Measurements from ENCODE around the gene FGF18.

Gene FGF18

DNA sequence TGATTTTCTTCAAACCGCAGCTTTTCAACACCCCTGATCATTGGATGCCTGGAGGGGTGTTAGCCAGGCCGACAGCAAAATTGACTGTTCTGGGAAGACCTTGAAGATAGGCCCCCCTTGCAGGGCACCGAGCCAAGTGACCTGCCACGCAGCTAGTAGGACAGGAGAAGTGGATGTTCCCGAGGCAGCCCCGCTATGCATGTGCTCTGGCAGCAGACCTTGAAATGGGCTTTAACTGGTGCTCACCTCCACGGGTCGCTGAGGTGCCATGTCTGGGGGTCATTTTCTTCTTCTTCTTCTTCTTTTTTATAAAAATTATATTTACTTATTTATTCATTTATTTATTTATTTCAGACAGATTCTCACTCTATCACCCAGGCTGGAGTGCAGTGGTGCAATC lies 12.6 kb downstream of the FGF18 start:
- H3K4me3 ChIP-seq (ENCODE audit: low read depth, low read length): no peak overlapping the region
- TF ChIP-seq, protein P1, sequence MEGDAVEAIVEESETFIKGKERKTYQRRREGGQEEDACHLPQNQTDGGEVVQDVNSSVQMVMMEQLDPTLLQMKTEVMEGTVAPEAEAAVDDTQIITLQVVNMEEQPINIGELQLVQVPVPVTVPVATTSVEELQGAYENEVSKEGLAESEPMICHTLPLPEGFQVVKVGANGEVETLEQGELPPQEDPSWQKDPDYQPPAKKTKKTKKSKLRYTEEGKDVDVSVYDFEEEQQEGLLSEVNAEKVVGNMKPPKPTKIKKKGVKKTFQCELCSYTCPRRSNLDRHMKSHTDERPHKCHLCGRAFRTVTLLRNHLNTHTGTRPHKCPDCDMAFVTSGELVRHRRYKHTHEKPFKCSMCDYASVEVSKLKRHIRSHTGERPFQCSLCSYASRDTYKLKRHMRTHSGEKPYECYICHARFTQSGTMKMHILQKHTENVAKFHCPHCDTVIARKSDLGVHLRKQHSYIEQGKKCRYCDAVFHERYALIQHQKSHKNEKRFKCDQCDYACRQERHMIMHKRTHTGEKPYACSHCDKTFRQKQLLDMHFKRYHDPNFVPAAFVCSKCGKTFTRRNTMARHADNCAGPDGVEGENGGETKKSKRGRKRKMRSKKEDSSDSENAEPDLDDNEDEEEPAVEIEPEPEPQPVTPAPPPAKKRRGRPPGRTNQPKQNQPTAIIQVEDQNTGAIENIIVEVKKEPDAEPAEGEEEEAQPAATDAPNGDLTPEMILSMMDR (IDR thresholded peaks at IDR 0.05; ENCODE audit: low read depth, low read length, missing control alignments): no peak
- DNase-seq (ENCODE audit: low read depth): no peak

DNA sequence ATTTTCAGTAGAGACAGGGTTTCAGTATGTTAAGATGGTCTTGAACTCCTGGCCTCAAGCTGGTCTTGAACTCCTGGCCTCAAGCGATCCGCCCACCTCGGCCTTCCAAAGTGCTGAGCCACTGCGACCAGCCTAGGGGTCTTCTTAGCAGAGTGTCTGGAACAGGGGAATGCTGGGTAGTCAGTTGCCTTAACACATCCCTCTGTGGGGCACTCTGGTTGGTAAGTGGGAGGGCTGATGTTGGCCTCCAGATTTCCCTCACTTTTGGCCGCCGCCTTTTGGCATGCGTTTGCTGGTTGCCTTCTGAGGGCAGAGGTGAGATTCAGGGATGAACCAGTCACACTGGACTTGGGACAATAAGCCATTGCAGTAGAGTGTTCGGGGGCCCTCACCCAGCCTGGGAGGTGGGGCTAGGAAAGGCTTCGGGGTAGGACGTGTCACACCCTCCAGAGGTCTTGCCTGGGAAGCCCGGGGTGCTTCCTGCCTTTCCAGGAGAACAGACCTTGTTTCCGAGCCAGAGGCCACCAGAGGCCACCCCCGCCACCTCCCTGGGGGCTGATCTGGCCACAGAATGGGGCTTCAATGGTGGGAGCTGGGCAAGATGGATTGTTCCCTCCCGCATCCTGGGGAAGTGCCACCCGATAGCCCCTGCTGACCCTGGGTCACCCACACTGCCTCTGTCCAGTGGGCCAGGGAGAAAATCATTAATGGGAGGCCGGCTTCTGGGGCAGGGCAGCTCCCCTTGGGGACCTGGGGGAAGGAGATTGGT lies 13.3 kb downstream of the FGF18 start:
- DNase-seq (ENCODE audit: low read depth): no peak
- no peak overlapping the region for H3K4me3 ChIP-seq (ENCODE audit: low read depth, low read length)
- TF ChIP-seq, protein P1 (IDR thresholded peaks at IDR 0.05; ENCODE audit: low read depth, low read length, missing control alignments): no peak

DNA sequence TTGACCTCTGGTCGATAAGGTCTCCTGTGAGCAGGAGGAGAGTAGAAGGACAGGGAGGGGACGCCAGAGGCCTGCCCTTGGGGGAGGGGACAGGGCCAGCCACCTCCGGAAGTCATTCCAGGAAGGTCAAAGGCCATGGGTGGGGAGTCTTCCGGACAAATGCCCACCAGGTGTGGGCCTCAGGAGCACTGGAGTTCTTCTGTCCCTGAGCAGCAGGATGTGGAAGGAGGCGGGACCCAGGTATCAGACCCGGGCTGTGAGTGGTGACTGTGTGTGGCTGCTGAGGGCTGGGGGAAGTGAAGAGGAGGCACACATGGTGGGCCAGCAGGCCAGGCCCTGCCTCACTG lies 13.9 kb downstream of the FGF18 start:
- TF ChIP-seq, protein P1 (IDR thresholded peaks at IDR 0.05; ENCODE audit: low read depth, low read length, missing control alignments): no peak
- no peak for DNase-seq (ENCODE audit: low read depth)
- H3K4me3 ChIP-seq (ENCODE audit: low read depth, low read length): no peak overlapping the region

DNA sequence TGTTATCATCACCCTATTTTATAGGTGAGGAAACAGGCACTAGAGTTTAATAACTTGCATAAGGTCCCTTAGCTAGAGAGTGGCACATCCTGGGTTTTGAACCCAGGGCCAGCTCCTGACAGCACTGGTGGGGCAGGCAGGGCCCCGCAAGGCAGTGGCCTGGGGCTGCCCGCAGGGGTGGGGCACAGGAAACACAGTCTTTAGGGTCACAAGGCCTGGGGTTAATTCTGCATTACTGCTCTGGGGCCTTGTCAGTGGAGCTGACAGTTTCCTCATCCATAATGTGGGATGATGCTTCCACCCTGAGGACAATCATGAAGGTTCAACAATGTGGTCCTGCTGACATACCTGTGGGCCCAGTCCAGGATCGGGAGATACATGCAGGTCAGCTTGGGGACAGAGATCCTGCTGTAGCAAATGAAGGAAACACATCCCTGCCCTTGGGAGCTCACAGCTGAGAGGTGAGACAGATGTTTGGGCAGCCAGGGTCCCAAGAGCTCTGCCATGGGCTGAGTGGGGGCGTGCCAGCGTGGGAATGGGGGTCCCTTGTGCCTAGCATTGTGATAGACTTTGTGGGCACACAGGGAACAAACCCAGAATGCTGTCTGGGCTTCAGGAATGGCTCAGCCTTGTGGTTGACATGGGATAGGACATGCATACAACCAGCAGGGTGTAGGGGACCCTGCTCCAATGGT lies 14.7 kb downstream of the FGF18 start:
- no peak overlapping the region for H3K4me3 ChIP-seq (ENCODE audit: low read depth, low read length)
- DNase-seq (ENCODE audit: low read depth): no peak
- TF ChIP-seq, protein P1 (IDR thresholded peaks at IDR 0.05; ENCODE audit: low read depth, low read length, missing control alignments): no peak

DNA sequence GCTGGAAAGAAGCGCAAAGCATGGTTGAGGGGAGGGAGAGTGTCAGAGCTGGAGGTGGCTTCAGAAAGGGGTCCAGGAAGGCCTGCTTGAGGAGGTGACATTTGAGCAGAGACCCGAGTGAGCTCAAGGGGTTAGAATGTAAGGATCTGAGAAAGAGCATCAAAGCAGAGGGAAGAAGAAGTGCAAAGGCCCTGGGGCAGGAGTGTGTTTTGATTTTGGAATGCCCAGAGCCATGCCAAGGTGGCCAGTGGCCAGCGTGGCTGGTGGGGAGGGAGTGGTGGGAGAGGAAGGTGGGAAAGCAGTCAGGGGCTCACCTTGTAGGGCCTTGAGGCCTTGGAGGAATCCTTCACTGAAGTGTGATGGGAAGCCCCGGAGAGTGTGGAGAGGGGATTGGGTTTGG lies 15.4 kb downstream of the FGF18 start:
- no peak overlapping the region for H3K4me3 ChIP-seq (ENCODE audit: low read depth, low read length)
- TF ChIP-seq, protein P1 (IDR thresholded peaks at IDR 0.05; ENCODE audit: low read depth, low read length, missing control alignments): no peak
- DNase-seq (ENCODE audit: low read depth): no peak

DNA sequence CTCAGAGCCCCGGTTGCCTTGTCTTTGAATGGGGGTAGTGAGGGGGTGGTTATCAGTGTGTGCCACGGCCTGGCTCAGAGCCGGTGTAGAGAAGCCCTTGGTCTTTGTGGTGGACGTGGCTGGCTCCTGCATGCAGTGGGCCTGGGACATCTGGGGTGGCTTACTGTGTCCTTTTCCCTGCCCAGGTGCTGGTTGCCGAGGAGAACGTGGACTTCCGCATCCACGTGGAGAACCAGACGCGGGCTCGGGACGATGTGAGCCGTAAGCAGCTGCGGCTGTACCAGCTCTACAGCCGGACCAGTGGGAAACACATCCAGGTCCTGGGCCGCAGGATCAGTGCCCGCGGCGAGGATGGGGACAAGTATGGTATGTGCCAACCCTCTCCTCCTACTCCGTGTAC lies 16.5 kb downstream of the FGF18 start:
- H3K4me3 ChIP-seq (ENCODE audit: low read depth, low read length): no peak overlapping the region
- TF ChIP-seq, protein P1 (IDR thresholded peaks at IDR 0.05; ENCODE audit: low read depth, low read length, missing control alignments): no peak
- no peak for DNase-seq (ENCODE audit: low read depth)

Data from GM12864 (cell line).